Loucy (cell line): ENCODE data around the gene WDR7.

Experiments used
- CTCF ChIP-seq: fragments of 200-600 bp; sonication (generic); conservative IDR thresholded peaks from 2 replicates; pipeline ENCODE4 v1.5.1; 2014; ENCODE audit warnings: mild to moderate bottlenecking, antibody characterized with exemption, low read length
- EZH2phosphoT487 ChIP-seq: fragments of 200-600 bp; IDR thresholded peaks from 2 replicates; pipeline ENCODE4 v1.6.1; 2018; ENCODE audit warnings: antibody characterized with exemption, mild to moderate bottlenecking, moderate library complexity, borderline replicate concordance

- peak; percentile 53 for TF ChIP-seq CTCF
- TF ChIP-seq EZH2phosphoT487: no peak
Measured at GRCh38 chr18:57029761-57030160, 378.6 kb downstream of the WDR7 start.
